Pancreas (tissue), 10 donors: ENCODE results near the gene CD101. TPM values are rescaled to one million over a fixed set of nuclear protein-coding genes. Genes with fewer than 3 reads are reported as not detected.

Source experiments
- ATAC-seq, 4 donors: fragments of 200-7000 bp; cut with Tn5 transposase; one replicate each; pipeline versions ENCODE4 v1.8.0 to v1.9.1; 2020; ENCODE audit warnings: mild to moderate bottlenecking in 4 of 4, moderate library complexity in 4 of 4
- DNase-seq, 6 donors: peaks; one replicate each; pipeline ENCODE4 v3.0.0-alpha.2; 2020
- FAIRE-seq: peaks from 2 replicates; lab custom pipeline; 2012; peaks lifted over from hg19 to GRCh38; lab: Jason Lieb, UNC
- H3K27ac ChIP-seq, 4 donors: fragments of 200-600 bp; sonication (generic); 1 replicate in 3 of 4; 2 replicates in 1 of 4; pipeline versions ENCODE4 v1.5.0 to v1.8.0; 2020
- H3K27me3 ChIP-seq, 4 donors: fragments of 200-600 bp; one replicate each; pipeline ENCODE4 v1.8.0; 2021
- H3K36me3 ChIP-seq, 3 donors: fragments of 200-600 bp; sonication (generic) in 1 of 3; one replicate each; pipeline versions ENCODE4 v1.5.0 to v1.8.0; 2020 to 2021
- H3K4me1 ChIP-seq, 3 donors: fragments of 200-600 bp; one replicate each; pipeline ENCODE4 v1.8.0; 2021
- H3K4me3 ChIP-seq, 4 donors: fragments of 200-600 bp; sonication (generic) in 2 of 4; one replicate each; pipeline versions ENCODE4 v1.5.0 to v1.8.0; 2020 to 2021
- H3K9me3 ChIP-seq, 4 donors: fragments of 200-600 bp; one replicate each; pipeline ENCODE4 v1.8.0; 2021
- CTCF ChIP-seq, 4 donors: fragments of 200-600 bp; sonication (generic) in 3 of 4; IDR thresholded peaks; one replicate each; pipeline versions ENCODE4 v1.5.0 to v1.8.0; 2021; ENCODE audit warnings: antibody characterized with exemption in 4 of 4
- WGBS, 2 donors: extraction: QIAGEN DNeasy Blood & Tissue Kit; methylation state at CpG; one replicate each; pipeline ENCODE4 v1.1.7; 2013; 5-methylcytosine and 5-hydroxymethylcytosine counted together
- intact Hi-C, 3 donors: fragments of 100-400 bp; cut with DNase I; formaldehyde crosslinking; loops; one replicate each; pipeline versions ENCODE4 v1.11.1 to v1.14.2; 2022
- polyA plus RNA-seq, 2 donors: library from polyadenylated mRNA; stranded (reverse); fragments of 200-250 nt; gene quantifications; one replicate each; pipeline ENCODE4 v1.2.3, GENCODE V29; 2013
- total RNA-seq, 6 donors: library from RNA; stranded (reverse); fragmentation: NEBNext Ultra II Directional in 4 of 6; extraction: Animal tissue kit (Norgen Biotek cat#: 25700) in 4 of 6; gene quantifications; one replicate each; pipeline versions ENCODE4 v1.2.1 to v1.2.4, GENCODE V29; 2021 to 2023
- donor health status: healthy with polysubstance abuse.
- donor health status: DM: no; HTN: no; CAD: no; lungs with moderate emphysema.
- donor health status: DM: no; HTN: no; CAD: no.
- donor health status: control.
- donor health status: control.
- donor health status: Bipolar disorder and iron deficiency.
- donor health status: DM: yes; HTN: yes; CAD: no.
- donor health status: DM: no; HTN: no; CAD: no.
- donor health status: DM: no; HTN: no; CAD: no.
- donor health status: DM: yes; HTN: yes; CAD: no.

Gene CD101
- total and polyA plus RNA-seq, 8 donors, result 0.51 to 3.4 (median 1.5) TPM

- peak; percentile 76 to 80 (median 77) for ATAC-seq
- Histone ChIP-seq H3K27ac (peak overlapping the region; percentile 60 to 83 (median 76)), H3K4me3 (peak overlapping the region; percentile 62 to 82 (median 72)), H3K4me1 (peaks cover 0 to 6% (median 0%) of the 10 kb centered on the region in 3 donors), H3K27me3 (no peaks in the 10 kb centered on the region), H3K36me3 (no peaks in the 10 kb centered on the region), H3K9me3 (no peaks in the 10 kb centered on the region)
- DNase-seq, result peak; percentile 77 to 87 (median 82)
- WGBS, 2 donors, result 1% methylated on average over 18 of the region's 18 CpGs
- TF ChIP-seq CTCF (IDR thresholded peaks at IDR 0.05), result no peak
- no peak for FAIRE-seq
- intact Hi-C loops, result loop anchor here in 2 of 3 donors (5.0 to 10.0 kb wide), 3 partner anchors 65 to 322 kb away; no protein-coding TSS in a partner anchor
Observed at GRCh38 chr1:117059334-117059677, 57.7 kb downstream of the CD101 start.

GRCh38 chr1:117059678-117060440, 58.3 kb downstream of the CD101 start, which contains the start of gene TTF2:
TSS of gene TTF2 (plus strand) at chr1:117060326. CDS start at chr1:117060347, 21 bp downstream.
- Histone ChIP-seq H3K4me3 (peak within 1 kb of the TSS; percentile 62 to 82 (median 72)), H3K9me3 (no peaks in the 10 kb centered on the region), H3K4me1 (peaks cover 0 to 6% (median 0%) of the 10 kb centered on the region in 3 donors), H3K27ac (peak within 1 kb of the TSS; percentile 60 to 83 (median 76)), H3K27me3 (no peaks in the 10 kb centered on the region), H3K36me3 (no peaks in the 10 kb centered on the region)
- TF ChIP-seq CTCF (IDR thresholded peaks at IDR 0.05), result no peak
- DNase-seq (peak; percentile 87 to 96 (median 94)), FAIRE-seq (peak; percentile 85), ATAC-seq (peak; percentile 93 to 98 (median 97))
- intact Hi-C loops, result loop anchor here in 2 of 3 donors (5.0 to 10.0 kb wide), 5 partner anchors 65 to 323 kb away; partner anchors contain the start of gene TRIM45 (in 1 of the 2)
- 0% methylated on average over 48 of the region's 48 CpGs for WGBS, 2 donors

DNA sequence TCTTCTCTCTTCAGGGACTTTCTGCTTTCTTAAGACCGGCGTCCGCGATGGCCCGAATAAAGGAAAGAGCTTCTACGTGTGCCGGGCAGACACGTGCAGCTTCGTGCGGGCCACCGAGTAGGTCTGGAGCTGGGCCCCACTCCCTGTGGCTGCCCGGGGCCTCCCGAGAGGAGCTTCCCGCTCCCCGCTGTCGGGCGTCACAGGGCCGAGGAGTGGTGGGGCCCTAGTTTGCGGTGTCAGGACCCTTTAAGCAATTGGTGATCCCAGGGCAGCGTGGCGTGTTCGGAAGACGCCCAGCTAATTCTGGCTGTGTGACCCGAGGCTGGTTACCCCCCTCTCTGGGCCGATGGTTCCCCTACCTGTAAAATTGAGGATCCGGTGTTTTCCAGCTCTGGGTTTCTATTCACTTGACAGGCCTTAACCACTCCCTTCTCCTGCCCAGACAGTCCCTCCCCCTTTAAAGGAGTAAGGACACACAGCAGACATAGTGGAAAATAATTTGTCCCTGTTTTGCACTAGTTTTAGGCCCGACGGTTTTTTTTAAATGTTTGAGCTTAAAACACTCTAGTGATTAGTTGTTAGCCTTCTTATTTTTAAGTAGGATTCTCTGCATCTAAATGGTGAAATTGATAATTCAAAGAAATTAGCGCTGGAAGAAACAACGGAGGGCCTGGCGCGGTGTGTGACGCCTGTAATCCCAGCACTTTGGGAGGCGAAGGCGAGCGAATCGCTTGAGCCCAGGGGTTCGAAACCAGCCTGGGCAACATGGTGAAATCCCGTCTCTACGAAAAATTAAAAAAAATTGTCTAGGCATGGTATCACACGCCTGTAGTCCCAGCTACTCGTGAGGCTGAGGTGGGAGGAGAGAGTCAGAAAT, 59.1 kb downstream of the CD101 start:
- FAIRE-seq, result no peak
- no peak for TF ChIP-seq CTCF (IDR thresholded peaks at IDR 0.05)
- DNase-seq, result peak in 4 of 6 donors; percentile 39 to 77 (median 50)
- Histone ChIP-seq H3K4me3 (peak overlapping the region; percentile 56 to 82 (median 66)), H3K27me3 (no peaks in the 10 kb centered on the region), H3K4me1 (peaks cover 0 to 6% (median 0%) of the 10 kb centered on the region in 3 donors), H3K36me3 (no peaks in the 10 kb centered on the region), H3K27ac (peak overlapping the region; percentile 53 to 83 (median 68)), H3K9me3 (no peaks in the 10 kb centered on the region)
- ATAC-seq, result peak; percentile 67 to 78 (median 70)
- intact Hi-C loops, result loop anchor here in 2 of 3 donors (10.0 kb wide), 2 partner anchors 64 to 224 kb away; partner anchors contain the start of gene TRIM45 (in 1 of the 2)
- 21 to 22% methylated on average over 41 to 42 of the region's 42 CpGs for WGBS, 2 donors

GRCh38 chr1:117061986-117062415, 60.4 kb downstream of the CD101 start:
- TF ChIP-seq CTCF (IDR thresholded peaks at IDR 0.05), result no peak
- no peak overlapping the region for H3K4me3 ChIP-seq
- H3K27me3 ChIP-seq, result no peaks in the 10 kb centered on the region
- FAIRE-seq (no peak), ATAC-seq (no peak), DNase-seq (no peak)
- H3K36me3 ChIP-seq, result no peaks in the 10 kb centered on the region
- peaks cover 0 to 6% (median 0%) of the 10 kb centered on the region in 3 donors for H3K4me1 ChIP-seq
- H3K27ac ChIP-seq, result no peak overlapping the region
- H3K9me3 ChIP-seq, result no peaks in the 10 kb centered on the region
- intact Hi-C loops, result loop anchor here in 2 of 3 donors (10.0 kb wide), 2 partner anchors 63 to 223 kb away; partner anchors contain the start of gene TRIM45 (in 1 of the 2)
- 86 to 92% methylated on average over 2 of the region's 2 CpGs for WGBS, 2 donors
